ENCODE results near the gene NR6A1.

NR6A1 gene

GRCh38 chr9:124574534-124575375, 196.4 kb downstream of the NR6A1 start:
- no peak for DNase-seq (ENCODE audit: low read depth in 2 of 2)

DNA sequence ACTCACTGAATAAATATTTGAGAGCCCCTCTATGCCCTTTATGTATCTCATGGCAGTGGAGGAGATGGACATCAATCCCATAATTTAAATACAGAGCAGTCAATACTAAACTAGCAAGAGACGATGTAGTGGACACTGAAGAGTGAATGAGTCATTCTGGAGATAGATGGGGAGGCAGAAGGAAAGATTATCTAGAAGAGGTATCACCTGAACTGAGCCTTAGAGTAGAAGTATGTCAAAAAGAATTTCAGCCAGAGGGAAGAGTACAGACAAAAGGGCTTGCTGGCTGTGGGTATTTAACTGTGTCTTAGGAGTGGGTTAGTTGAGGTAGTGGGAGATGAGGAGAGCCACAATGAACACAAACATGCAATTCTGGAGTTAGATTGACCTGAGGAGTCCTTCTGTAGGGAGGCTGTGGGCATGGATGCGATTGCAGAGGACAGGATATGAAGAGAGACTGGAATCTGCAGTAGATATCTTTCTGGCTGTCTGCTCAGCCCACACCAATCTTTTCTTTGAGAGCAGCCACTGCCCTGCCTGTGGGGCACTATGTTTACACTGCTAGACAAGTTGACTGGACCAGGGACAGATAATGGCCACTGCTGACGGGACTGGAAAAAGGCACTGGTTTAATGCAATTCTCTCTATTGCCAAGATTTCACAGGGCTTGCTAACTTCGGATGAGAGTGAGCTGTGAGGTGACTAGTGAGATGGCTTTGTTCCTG, 200.0 kb downstream of the NR6A1 start:
- no peak for DNase-seq (ENCODE audit: low read depth in 2 of 2)

GRCh38 chr9:124569942-124570341, 201.2 kb downstream of the NR6A1 start:
- no peak for DNase-seq (ENCODE audit: low read depth in 2 of 2)

GRCh38 chr9:124567362-124567761, 203.7 kb downstream of the NR6A1 start:
- no peak for DNase-seq (ENCODE audit: low read depth in 2 of 2)

DNA sequence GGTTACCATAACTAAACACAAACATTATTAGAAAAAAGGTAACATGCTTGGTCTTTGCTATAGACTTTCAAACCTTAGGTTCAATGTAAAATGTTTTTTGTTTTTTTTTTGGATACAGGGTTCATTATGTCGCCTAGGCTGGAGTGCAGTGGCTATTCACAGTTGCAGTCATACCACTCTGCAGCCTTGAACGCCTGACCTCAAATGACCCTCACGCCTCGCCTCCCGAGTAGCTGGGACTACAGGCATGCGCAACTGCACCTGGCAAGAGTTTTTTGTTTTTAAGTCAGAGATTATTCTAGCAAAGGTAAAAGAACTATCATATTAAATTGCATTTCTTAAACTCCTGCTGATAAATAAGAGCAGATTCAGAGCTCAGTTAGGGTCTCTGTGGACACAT, 208.8 kb downstream of the NR6A1 start:
- no peak for DNase-seq (ENCODE audit: low read depth in 2 of 2)

DNA sequence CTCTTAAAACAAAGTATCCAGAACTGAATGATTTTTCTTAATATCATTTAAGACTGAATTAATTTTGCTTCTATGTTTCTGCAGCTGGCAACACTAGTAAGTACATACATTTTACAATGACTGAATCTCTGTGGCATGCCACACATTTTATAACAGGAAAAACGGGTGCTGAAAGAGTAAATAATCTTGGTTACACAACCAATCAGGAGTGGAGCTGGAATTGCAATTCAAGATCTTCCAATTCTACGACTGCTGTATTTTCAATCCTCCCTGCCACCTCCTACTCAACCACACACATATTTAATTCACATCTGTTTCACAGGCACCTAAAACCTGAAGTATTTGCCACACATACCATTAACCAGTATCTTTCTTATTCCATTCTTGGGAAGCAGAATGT, 211.2 kb downstream of the NR6A1 start:
- no peak for DNase-seq (ENCODE audit: low read depth in 2 of 2)

DNA sequence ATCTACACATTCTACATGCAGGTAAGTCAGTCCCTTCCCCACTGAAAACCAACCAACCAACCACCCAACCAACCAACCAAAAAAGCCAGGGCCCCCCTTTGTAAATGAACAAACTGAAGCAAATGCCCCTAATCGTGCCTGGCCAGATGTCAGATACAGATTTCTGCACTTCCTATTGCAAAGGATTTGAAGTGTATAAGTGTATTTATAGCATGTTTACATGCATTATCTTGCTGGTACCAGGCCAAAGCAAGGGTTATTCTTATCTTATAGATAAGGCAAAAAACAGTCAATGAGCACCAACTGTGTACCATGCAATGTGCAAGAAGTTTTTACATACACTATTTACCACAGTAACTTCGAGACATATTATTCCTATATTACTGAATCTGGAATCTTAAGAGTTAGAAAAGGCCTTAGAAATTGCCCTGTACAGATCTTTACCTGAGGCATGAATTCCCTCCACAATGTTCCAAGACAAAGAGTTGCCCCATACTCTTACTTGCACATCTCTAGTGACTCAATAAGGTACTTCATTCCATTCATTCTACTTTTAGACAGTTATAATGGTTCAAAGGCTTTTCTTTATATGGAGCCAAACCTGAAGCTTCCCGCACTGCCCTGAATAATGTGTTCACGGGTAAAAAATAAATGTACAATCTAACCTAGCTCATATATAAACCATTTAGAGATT, 212.2 kb downstream of the NR6A1 start:
- no peak for DNase-seq (ENCODE audit: low read depth in 2 of 2)

DNA sequence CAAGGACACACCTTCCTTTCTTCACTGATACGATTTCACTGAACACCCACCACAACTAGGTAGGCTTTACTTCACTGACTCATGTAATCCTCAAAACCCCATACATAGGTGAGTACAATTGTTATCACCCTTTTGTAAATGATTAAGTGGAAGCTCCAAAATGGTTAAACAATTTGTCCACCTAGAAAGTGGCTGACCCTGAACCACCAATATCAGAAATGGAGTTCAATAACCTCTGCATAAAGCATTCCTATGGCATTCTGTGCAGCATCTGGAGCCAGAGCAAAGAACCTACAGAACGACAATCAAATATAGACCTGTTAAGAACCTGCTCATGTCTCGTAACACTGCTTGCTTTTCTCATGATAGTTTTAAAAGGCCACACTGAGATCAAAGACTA, 213.2 kb downstream of the NR6A1 start:
- DNase-seq (ENCODE audit: low read depth in 2 of 2), result no peak

- no peak for DNase-seq (ENCODE audit: low read depth in 2 of 2)
Observed at GRCh38 chr9:124555043-124555442, 216.1 kb downstream of the NR6A1 start.

DNA sequence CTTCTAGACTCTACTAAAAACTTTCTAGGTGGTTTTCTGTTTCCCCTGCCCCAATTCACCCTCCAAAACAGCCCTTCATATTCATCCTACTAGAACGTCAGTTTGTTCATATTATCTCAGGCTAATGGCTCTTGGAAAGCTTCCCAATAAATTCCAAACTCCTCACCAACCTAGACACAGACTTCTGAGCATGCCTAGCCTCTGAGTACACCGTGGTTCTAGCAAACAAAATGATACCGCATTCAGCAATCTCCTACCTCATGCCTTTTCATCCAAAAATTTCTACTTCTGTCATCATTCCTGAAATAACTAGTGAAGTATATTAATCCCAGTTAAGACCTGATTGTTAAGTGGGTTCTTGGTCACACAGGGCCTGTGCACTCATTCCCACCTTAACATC, 217.4 kb downstream of the NR6A1 start:
- no peak for DNase-seq (ENCODE audit: low read depth in 2 of 2)

- DNase-seq (ENCODE audit: low read depth in 2 of 2), result no peak
Observed at GRCh38 chr9:124552273-124552605, 218.9 kb downstream of the NR6A1 start.

- DNase-seq (ENCODE audit: low read depth in 2 of 2), result peak in 1 of 2 donors; percentile 19
Observed at GRCh38 chr9:124551472-124552272, 219.4 kb downstream of the NR6A1 start.

GRCh38 chr9:124550072-124550471, 221.0 kb downstream of the NR6A1 start:
- no peak for DNase-seq (ENCODE audit: low read depth in 2 of 2)

DNA sequence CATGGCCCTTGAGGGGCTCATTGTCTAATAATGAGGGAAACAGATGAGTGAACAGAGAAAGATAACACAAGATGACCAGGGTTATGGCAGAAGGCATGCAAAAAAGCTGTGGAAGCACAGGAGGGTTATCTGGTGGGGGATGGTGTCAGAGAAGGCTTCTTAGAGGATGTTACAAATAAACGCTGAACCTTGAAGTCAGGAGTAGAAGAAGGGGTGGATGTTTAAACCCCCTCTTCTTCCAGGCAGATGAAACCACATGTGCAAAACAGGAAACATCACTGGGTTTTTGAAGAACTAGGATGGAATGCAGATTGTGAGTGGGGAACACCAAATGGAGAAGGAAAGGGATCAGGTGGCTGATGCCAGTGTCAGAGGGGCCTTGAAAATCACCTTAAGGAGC, 222.1 kb downstream of the NR6A1 start:
- DNase-seq (ENCODE audit: low read depth in 2 of 2), result no peak

- no peak for DNase-seq (ENCODE audit: low read depth in 2 of 2)
Observed at GRCh38 chr9:124544535-124544934, 226.6 kb downstream of the NR6A1 start.

- no peak for DNase-seq (ENCODE audit: low read depth in 2 of 2)
Observed at GRCh38 chr9:124541824-124542223, 229.3 kb downstream of the NR6A1 start.

- no peak for DNase-seq (ENCODE audit: low read depth in 2 of 2)
Observed at GRCh38 chr9:124537926-124538325, 233.2 kb downstream of the NR6A1 start.

DNA sequence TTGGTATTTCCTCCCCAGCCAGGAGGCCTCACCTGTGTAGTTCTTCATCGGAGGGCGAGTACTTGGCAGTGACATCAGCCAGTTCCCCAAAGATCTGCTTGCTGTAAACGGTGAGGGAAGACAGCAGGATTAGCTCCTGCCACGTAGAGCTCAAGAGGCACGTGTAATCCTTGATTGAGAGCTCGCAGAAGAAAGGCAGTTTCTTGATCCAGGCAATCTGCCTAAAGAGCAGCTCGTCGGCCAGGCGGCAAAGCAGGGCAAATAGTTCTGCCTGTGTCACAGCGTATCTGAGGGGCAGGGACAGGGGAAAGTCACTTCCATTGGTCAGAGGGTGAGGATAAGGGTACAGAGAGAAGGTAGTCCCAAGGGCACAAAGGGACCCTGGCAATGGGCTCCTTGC, 235.3 kb downstream of the NR6A1 start:
- no peak for DNase-seq (ENCODE audit: low read depth in 2 of 2)

DNA sequence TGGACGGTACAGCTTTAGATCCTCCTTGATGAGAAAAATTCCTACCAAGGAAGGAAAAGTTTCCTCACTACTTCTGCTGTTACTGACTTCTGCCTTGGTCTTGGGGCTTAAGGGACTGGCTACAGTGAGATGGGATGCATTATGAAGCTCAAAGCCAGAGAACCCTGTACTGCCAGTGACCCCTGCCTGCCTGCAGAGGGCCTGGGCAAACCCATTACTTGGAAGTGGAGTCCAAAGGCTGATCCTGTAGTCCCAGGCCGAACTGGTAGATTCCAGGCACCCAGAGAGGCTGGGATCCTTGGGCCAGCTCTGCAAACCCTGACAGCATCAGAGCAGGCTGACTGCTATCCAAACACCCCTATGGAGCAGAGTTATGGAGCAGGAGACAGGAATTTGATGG, 238.2 kb downstream of the NR6A1 start:
- DNase-seq (ENCODE audit: low read depth in 2 of 2), result no peak

GRCh38 chr9:124531115-124531514, 240.0 kb downstream of the NR6A1 start:
- no peak for DNase-seq (ENCODE audit: low read depth in 2 of 2)

DNA sequence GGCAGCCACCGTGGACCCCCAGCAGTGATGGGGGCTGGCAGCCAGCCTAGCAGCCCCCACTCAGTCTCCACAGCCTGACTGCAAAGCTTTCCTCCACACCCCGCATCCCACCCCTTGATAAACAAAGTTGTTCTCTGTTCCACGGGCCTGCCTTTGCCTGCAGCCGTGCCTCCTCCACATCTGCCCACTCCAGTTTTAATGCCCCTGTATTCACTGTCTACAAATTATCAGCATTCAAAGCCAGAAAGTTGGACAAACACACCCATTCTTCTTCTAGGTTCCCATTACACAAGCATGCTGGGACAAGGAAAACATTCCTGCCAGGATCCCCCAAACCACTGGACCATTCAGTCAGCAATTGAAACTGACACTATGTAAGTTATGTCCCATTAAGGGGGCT, 240.9 kb downstream of the NR6A1 start:
- no peak for DNase-seq (ENCODE audit: low read depth in 2 of 2)

DNA sequence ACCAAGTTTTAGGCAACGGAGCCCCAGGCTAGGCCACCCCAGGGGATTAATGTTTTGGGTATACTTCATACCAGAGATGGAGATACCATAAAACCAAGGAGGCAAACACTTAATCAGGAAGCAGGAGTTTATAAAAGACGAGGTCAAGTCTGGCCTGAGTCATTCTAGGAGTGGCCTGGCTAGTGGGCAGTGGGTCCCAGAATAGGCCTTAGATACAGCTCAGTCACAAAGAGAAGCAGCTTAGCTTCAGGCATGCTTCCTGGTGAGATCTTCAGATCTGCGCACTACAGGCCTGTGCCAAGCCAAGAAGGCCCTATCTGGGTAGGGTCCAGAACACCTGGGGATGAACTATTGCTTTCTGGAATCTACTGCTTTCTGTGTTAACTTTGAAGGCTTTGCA, 243.3 kb downstream of the NR6A1 start:
- DNase-seq (ENCODE audit: low read depth in 2 of 2), result no peak

Measured in stimulated activated CD8-positive, alpha-beta memory T cell treated with anti-CD3 and anti-CD28 coated beads, Interleukin-15, amount 100 ng/mL, for 48 hours (primary cell).